Measurements from ENCODE around the gene ANKRD42. TPM values are rescaled to one million over a fixed set of nuclear protein-coding genes. Genes with fewer than 3 reads are reported as not detected.

Gene ANKRD42
- total RNA-seq, 1 donor from 2014 or later: 12.1 TPM

- Mint-ChIP-seq H3K27me3 (no peaks in the 10 kb centered on the region), H3K9me3 (no peaks in the 10 kb centered on the region), H3K36me3 (peaks cover 24% of the 10 kb centered on the region), H3K27ac (no peak overlapping the region), H3K4me1 (ENCODE audit: unreplicated experiment) (no peaks in the 10 kb centered on the region), H3K4me3 (no peak overlapping the region)
- no peak for TF ChIP-seq CTCF (conservative IDR thresholded peaks at IDR 0.05)
- no peak for DNase-seq (ENCODE audit: extremely low spot score, unreplicated experiment)
These were observed 7.7 kb upstream of the ANKRD42 start for GRCh38 chr11:83185767-83186166.

GRCh38 chr11:83187465-83187864 is 6.0 kb upstream of the ANKRD42 start:
- H3K4me3 Mint-ChIP-seq: no peak overlapping the region
- no peak for TF ChIP-seq CTCF (conservative IDR thresholded peaks at IDR 0.05)
- no peak for DNase-seq (ENCODE audit: extremely low spot score, unreplicated experiment)
- H3K9me3 Mint-ChIP-seq: no peaks in the 10 kb centered on the region
- peak overlapping the region; percentile 42 for H3K27ac Mint-ChIP-seq
- H3K36me3 Mint-ChIP-seq: peaks cover 19% of the 10 kb centered on the region
- H3K4me1 Mint-ChIP-seq (ENCODE audit: unreplicated experiment): no peaks in the 10 kb centered on the region
- no peaks in the 10 kb centered on the region for H3K27me3 Mint-ChIP-seq

GRCh38 chr11:83191491-83191890 is 2.0 kb upstream of the ANKRD42 start:
- no peaks in the 10 kb centered on the region for H3K9me3 Mint-ChIP-seq
- peaks cover 13% of the 10 kb centered on the region for H3K4me1 Mint-ChIP-seq (ENCODE audit: unreplicated experiment)
- H3K27ac Mint-ChIP-seq: no peak overlapping the region
- DNase-seq (ENCODE audit: extremely low spot score, unreplicated experiment): no peak
- H3K4me3 Mint-ChIP-seq: peak overlapping the region; percentile 44
- H3K36me3 Mint-ChIP-seq: peaks cover 13% of the 10 kb centered on the region
- TF ChIP-seq CTCF (conservative IDR thresholded peaks at IDR 0.05): no peak
- no peaks in the 10 kb centered on the region for H3K27me3 Mint-ChIP-seq

- Mint-ChIP-seq H3K9me3 (no peaks in the 10 kb centered on the region), H3K36me3 (peaks cover 10% of the 10 kb centered on the region), H3K27ac (peak overlapping the region; percentile 95), H3K27me3 (no peaks in the 10 kb centered on the region), H3K4me1 (ENCODE audit: unreplicated experiment) (peaks cover 18% of the 10 kb centered on the region), H3K4me3 (peak overlapping the region; percentile 99)
- no peak for TF ChIP-seq CTCF (conservative IDR thresholded peaks at IDR 0.05)
- DNase-seq (ENCODE audit: extremely low spot score, unreplicated experiment): no peak
These were observed 1.5 kb upstream of the ANKRD42 start for GRCh38 chr11:83191986-83192385.

DNA sequence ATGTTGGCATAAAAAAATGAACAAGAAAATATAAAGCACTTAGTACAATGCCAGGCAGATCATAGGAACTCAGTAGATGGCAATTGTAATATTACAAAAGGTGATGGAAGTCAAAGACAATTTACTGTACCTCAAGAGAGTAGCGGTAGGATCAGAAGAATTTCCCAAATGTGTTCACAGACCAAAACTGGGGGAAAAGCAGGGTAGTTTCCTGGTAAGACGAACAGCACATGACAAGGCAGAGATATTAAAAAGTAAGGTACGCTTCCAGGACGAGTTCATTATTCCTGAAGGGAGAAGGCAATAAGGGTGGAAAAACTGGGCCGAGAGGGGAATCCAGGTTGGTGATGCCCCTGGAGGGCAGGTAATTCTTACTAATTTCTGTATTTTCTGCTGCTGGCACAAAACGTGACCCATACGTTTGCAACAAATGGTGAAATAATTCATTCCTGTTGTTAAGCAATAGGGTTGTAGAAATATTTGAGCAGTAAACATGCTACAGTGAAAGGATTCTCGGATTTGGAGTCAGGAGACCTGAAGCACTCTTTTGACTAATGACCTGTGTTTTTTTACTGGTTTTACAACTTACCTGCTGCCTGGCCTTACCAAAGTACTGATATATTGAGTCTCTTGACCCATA is 786 bp upstream of the ANKRD42 start:
- H3K4me1 Mint-ChIP-seq (ENCODE audit: unreplicated experiment): peaks cover 18% of the 10 kb centered on the region
- no peak for DNase-seq (ENCODE audit: extremely low spot score, unreplicated experiment)
- TF ChIP-seq CTCF (conservative IDR thresholded peaks at IDR 0.05): no peak
- no peaks in the 10 kb centered on the region for H3K27me3 Mint-ChIP-seq
- peaks cover 4% of the 10 kb centered on the region for H3K36me3 Mint-ChIP-seq
- no peaks in the 10 kb centered on the region for H3K9me3 Mint-ChIP-seq
- peak overlapping the region; percentile 95 for H3K27ac Mint-ChIP-seq
- peak overlapping the region; percentile 99 for H3K4me3 Mint-ChIP-seq

Measured in type B pancreatic cell (in vitro differentiated cells).